Thymus (tissue), 11 donors: ENCODE results near the gene MRPL39. TPM values are rescaled to one million over a fixed set of nuclear protein-coding genes. Genes with fewer than 3 reads are reported as not detected.

Experiments used
- DNase-seq, 9 donors: peaks; one replicate each; pipeline ENCODE4 v3.0.0-alpha.2; 2013; ENCODE audit warnings: low spot score in 9 of 9, low read depth in 6 of 9, missing footprints in 1 of 9
- H3K27ac ChIP-seq, 2 donors: one replicate each; pipeline ENCODE4 v1.5.1; 2013; ENCODE audit warnings: control low read depth in 1 of 2, low read depth in 1 of 2, low read length in 1 of 2, mild to moderate bottlenecking in 1 of 2, moderate library complexity in 1 of 2
- H3K27me3 ChIP-seq, 2 donors: one replicate each; pipeline ENCODE4 v1.5.1; 2013; ENCODE audit warnings: low read length in 1 of 2; ENCODE audit not compliant: control insufficient read depth in 2 of 2, insufficient read depth in 1 of 2
- H3K36me3 ChIP-seq, 2 donors: one replicate each; pipeline ENCODE4 v1.5.1; 2013; ENCODE audit warnings: low read length in 1 of 2, mild to moderate bottlenecking in 1 of 2, moderate library complexity in 1 of 2; ENCODE audit not compliant: control insufficient read depth in 2 of 2, insufficient read depth in 2 of 2
- H3K4me1 ChIP-seq, 2 donors: one replicate each; pipeline ENCODE4 v1.5.1; 2013; ENCODE audit warnings: low read length in 2 of 2; ENCODE audit not compliant: control insufficient read depth in 2 of 2, insufficient read depth in 2 of 2
- H3K4me3 ChIP-seq, 2 donors: one replicate each; pipeline ENCODE4 v1.5.1; 2013; ENCODE audit warnings: low read length in 2 of 2, control low read depth in 1 of 2, mild to moderate bottlenecking in 1 of 2
- H3K9me3 ChIP-seq, 2 donors: one replicate each; pipeline ENCODE4 v1.5.1; 2013; ENCODE audit warnings: low read length in 1 of 2, mild to moderate bottlenecking in 1 of 2; ENCODE audit not compliant: control insufficient read depth in 2 of 2, insufficient read depth in 1 of 2
- WGBS: extraction: QIAGEN DNeasy Blood & Tissue Kit; methylation state at CpG from one replicate; pipeline ENCODE4 v1.1.7; 2013; 5-methylcytosine and 5-hydroxymethylcytosine counted together
- polyA plus RNA-seq: library from polyadenylated mRNA; stranded (reverse); fragments of 200-250 nt; gene quantifications from one replicate; pipeline ENCODE4 v1.2.3, GENCODE V29; 2013
- total RNA-seq: library from RNA; stranded (reverse); fragments of 120-200 nt; gene quantifications from one replicate; pipeline ENCODE4 v1.2.4, GENCODE V29; 2013
- donor health status: healthy.

MRPL39 gene
- total and polyA plus RNA-seq, 2 donors: 30.9 to 46.2 TPM

- no peaks in the 10 kb centered on the region for H3K27me3 ChIP-seq
- H3K9me3 ChIP-seq: peaks cover 2 to 13% of the 10 kb centered on the region in 2 donors
- H3K4me3 ChIP-seq: no peak overlapping the region
- 95% methylated on average over 2 of the region's 2 CpGs for WGBS
- H3K27ac ChIP-seq: no peak overlapping the region
- no peaks in the 10 kb centered on the region for H3K36me3 ChIP-seq
- DNase-seq: no peak
- no peaks in the 10 kb centered on the region for H3K4me1 ChIP-seq
These were observed 66.2 kb downstream of the MRPL39 start for GRCh38 chr21:25541042-25541441.

GRCh38 chr21:25539606-25540005, 67.7 kb downstream of the MRPL39 start:
- H3K4me3 ChIP-seq: no peak overlapping the region
- H3K27me3 ChIP-seq: no peaks in the 10 kb centered on the region
- over 99% methylated on average over 3 of the region's 3 CpGs for WGBS
- no peaks in the 10 kb centered on the region for H3K36me3 ChIP-seq
- no peak overlapping the region for H3K27ac ChIP-seq
- peaks cover 2 to 13% of the 10 kb centered on the region in 2 donors for H3K9me3 ChIP-seq
- no peaks in the 10 kb centered on the region for H3K4me1 ChIP-seq
- DNase-seq: no peak

GRCh38 chr21:25537174-25537573, 70.1 kb downstream of the MRPL39 start:
- Histone ChIP-seq H3K4me3 (no peak overlapping the region), H3K27me3 (no peaks in the 10 kb centered on the region), H3K27ac (no peak overlapping the region), H3K4me1 (no peaks in the 10 kb centered on the region), H3K9me3 (peaks cover 2 to 13% of the 10 kb centered on the region in 2 donors), H3K36me3 (no peaks in the 10 kb centered on the region)
- DNase-seq: no peak

GRCh38 chr21:25536752-25537151, 70.5 kb downstream of the MRPL39 start:
- Histone ChIP-seq H3K36me3 (no peaks in the 10 kb centered on the region), H3K4me3 (no peak overlapping the region), H3K9me3 (peaks cover 2 to 13% of the 10 kb centered on the region in 2 donors), H3K27ac (no peak overlapping the region), H3K27me3 (no peaks in the 10 kb centered on the region), H3K4me1 (no peaks in the 10 kb centered on the region)
- DNase-seq: no peak

GRCh38 chr21:25535849-25536248, 71.4 kb downstream of the MRPL39 start:
- Histone ChIP-seq H3K27me3 (no peaks in the 10 kb centered on the region), H3K4me1 (no peaks in the 10 kb centered on the region), H3K36me3 (no peaks in the 10 kb centered on the region), H3K4me3 (no peak overlapping the region), H3K9me3 (peaks cover 2 to 13% of the 10 kb centered on the region in 2 donors), H3K27ac (no peak overlapping the region)
- WGBS: 97% methylated on average over 2 of the region's 2 CpGs
- no peak for DNase-seq

Other genes with a start within 250 kb of the MRPL39 start
- gene JAM2, start 31.8 kb upstream of the MRPL39 start, total RNA-seq: 1.9 TPM
- 8.6 TPM for gene JAM2, start 31.8 kb upstream of the MRPL39 start, polyA plus RNA-seq
- gene ATP5PF, start 127.4 kb upstream of the MRPL39 start, total RNA-seq: 128 TPM
- gene ATP5PF, start 127.4 kb upstream of the MRPL39 start, polyA plus RNA-seq: 337 TPM
- 28.7 TPM for gene GABPA, start 127.5 kb upstream of the MRPL39 start, total RNA-seq
- gene GABPA, start 127.5 kb upstream of the MRPL39 start, polyA plus RNA-seq: 22.3 TPM